Endothelial cell of umbilical vein (primary cell): Measurements from ENCODE around the gene ETV1. TPM values are rescaled to one million over a fixed set of nuclear protein-coding genes. Genes with fewer than 3 reads are reported as not detected.

Experiments
- BruUV-seq: library from RNA; stranded (reverse); fragments of 400-500 nt; replicated peaks from 2 replicates; lab custom pipeline; 2021; lab: Mats Ljungman, UMichigan
- CTCF ChIA-PET: fragments of 300-600, 350-600 bp; sonication (Branson Sonifier 250); formaldehyde crosslinking; loops from one replicate; lab custom pipeline; 2021; ENCODE audit warnings: antibody characterized with exemption, inconsistent platforms; lab: Charles Lee
- POLR2A ChIA-PET: fragments of 300-600, 350-600 bp; sonication (Branson Sonifier 250); formaldehyde crosslinking; loops from one replicate; lab custom pipeline; 2021; ENCODE audit warnings: antibody characterized with exemption, inconsistent platforms; lab: Charles Lee
- DNase-seq: peaks from one replicate; pipeline ENCODE4 v3.0.0-alpha.2; 2011; ENCODE audit warnings: low read depth, low spot score
- FAIRE-seq: peaks from 2 replicates; lab custom pipeline; 2011; peaks lifted over from hg19 to GRCh38; lab: Jason Lieb, UNC
- H2AFZ ChIP-seq: 2 replicates; pipeline ENCODE4 v1.6.0; 2012; ENCODE audit warnings: low read depth, low read length, control low read depth, inconsistent platforms
- H3K27ac ChIP-seq: 2 replicates; pipeline ENCODE4 v1.5.1; 2011; ENCODE audit warnings: low read depth, mild to moderate bottlenecking, control low read depth, low read length, moderate library complexity; ENCODE audit not compliant: insufficient read depth
- H3K27me3 ChIP-seq, 2 experiments: 2 replicates each; pipeline versions ENCODE4 v1.6.0 to v1.6.1; 2011; ENCODE audit warnings: low read length in 2 of 2, mixed read lengths in 1 of 2; ENCODE audit not compliant: control insufficient read depth in 2 of 2, insufficient read depth in 2 of 2
- H3K36me3 ChIP-seq, 2 experiments: 2 replicates in 1 of 2; 3 replicates in 1 of 2; pipeline ENCODE4 v1.5.1; 2011; ENCODE audit warnings: low read length in 2 of 2, mild to moderate bottlenecking in 1 of 2, moderate library complexity in 1 of 2; ENCODE audit not compliant: control insufficient read depth in 2 of 2, insufficient read depth in 2 of 2; ENCODE audit errors: extremely low read depth in 1 of 2
- H3K4me1 ChIP-seq: 3 replicates; pipeline ENCODE4 v1.5.1; 2011; ENCODE audit warnings: mild to moderate bottlenecking, low read length; ENCODE audit not compliant: control insufficient read depth, insufficient read depth; ENCODE audit errors: extremely low read depth
- H3K4me2 ChIP-seq: 2 replicates; pipeline ENCODE4 v1.6.1; 2011; ENCODE audit warnings: low read length, control low read depth, mixed read lengths; ENCODE audit not compliant: insufficient read depth
- H3K4me3 ChIP-seq, 3 experiments: fragments of 200-600 bp in 1 of 3; sonication (generic), shearing (Covaris generic) in 1 of 3; replicated peaks in 1 of 3; 2 replicates each; pipeline ENCODE4 v1.5.1; 2011 to 2016; ENCODE audit warnings: control low read depth in 3 of 3, low read length in 3 of 3, mild to moderate bottlenecking in 2 of 3, inconsistent platforms in 1 of 3, low read depth in 1 of 3, moderate library complexity in 1 of 3; ENCODE audit not compliant: insufficient read depth in 1 of 3
- H3K79me2 ChIP-seq: 2 replicates; pipeline ENCODE4 v1.6.0; 2012; ENCODE audit warnings: low read length, inconsistent platforms; ENCODE audit not compliant: control insufficient read depth, insufficient read depth
- H3K9ac ChIP-seq: replicated peaks from 2 replicates; pipeline ENCODE3; 2011; ENCODE audit warnings: low read length, control low read depth; ENCODE audit not compliant: insufficient read depth; ENCODE audit errors: extremely low read depth
- H3K9me1 ChIP-seq: replicated peaks from 3 replicates; pipeline ENCODE4 v1.6.0; 2011; ENCODE audit warnings: mild to moderate bottlenecking, low read length; ENCODE audit not compliant: control insufficient read depth, insufficient read depth; ENCODE audit errors: extremely low read depth
- H3K9me3 ChIP-seq: replicated peaks from 2 replicates; pipeline ENCODE4 v1.5.1; 2012; ENCODE audit warnings: low read length, inconsistent platforms; ENCODE audit not compliant: control insufficient read depth, insufficient read depth
- H4K20me1 ChIP-seq: replicated peaks from 2 replicates; pipeline ENCODE3; 2011; ENCODE audit warnings: mild to moderate bottlenecking, low read length; ENCODE audit not compliant: control insufficient read depth, insufficient read depth; ENCODE audit errors: extremely low read depth
- EZH2 ChIP-seq: IDR thresholded peaks from 2 replicates; pipeline ENCODE4 v1.6.1; 2012; ENCODE audit warnings: borderline replicate concordance, low read depth, mild to moderate bottlenecking, moderate library complexity, low read length, inconsistent platforms; ENCODE audit not compliant: severe bottlenecking
- FOS ChIP-seq: IDR thresholded peaks from 2 replicates; pipeline ENCODE4 v1.6.1; 2011; ENCODE audit warnings: mild to moderate bottlenecking, low read length, moderate library complexity, borderline replicate concordance; ENCODE audit not compliant: insufficient read depth
- GATA2 ChIP-seq: IDR thresholded peaks from 2 replicates; pipeline ENCODE4 v1.7.0; 2011; ENCODE audit warnings: low read depth, mild to moderate bottlenecking, moderate library complexity, mixed read lengths, low read length; ENCODE audit not compliant: insufficient read length, insufficient read depth
- JUN ChIP-seq: IDR thresholded peaks from 2 replicates; pipeline ENCODE4 v1.6.1; 2011; ENCODE audit warnings: borderline replicate concordance, low read depth; ENCODE audit not compliant: insufficient read length, insufficient read depth
- MYC ChIP-seq: IDR thresholded peaks from one replicate; pipeline ENCODE4 v1.6.1; 2011; ENCODE audit warnings: mild to moderate bottlenecking, low read depth, low read length
- POLR2A ChIP-seq: IDR thresholded peaks from 2 replicates; pipeline ENCODE4 v1.6.1; 2012; ENCODE audit warnings: low read depth, mild to moderate bottlenecking, control low read depth, low read length
- POLR2AphosphoS5 ChIP-seq: IDR thresholded peaks from 2 replicates; pipeline ENCODE4 v1.6.1; 2012; ENCODE audit warnings: low read depth, mild to moderate bottlenecking, control low read depth, low read length, moderate library complexity; ENCODE audit not compliant: insufficient read depth
- dilution Hi-C: fragments of 300-500 bp; cut with MboI; formaldehyde crosslinking; loops from one replicate; pipeline ENCODE4 v1.15.0; 2019; ENCODE audit warnings: low sequenced_read_pairs; ENCODE audit not compliant: extremely low pct_ligation_motif_present
- intact Hi-C: fragments of 100-400 bp; cut with micrococcal nuclease; formaldehyde crosslinking; loops from one replicate; pipeline ENCODE4 v1.10.0; 2022
- polyA plus RNA-seq, 4 experiments: library from polyadenylated mRNA; depleted of rRNA in 3 of 4; stranded (reverse) in 3 of 4; unstranded in 1 of 4; fragments of >200 nt; gene quantifications; 2 replicates each; pipeline versions ENCODE4 v1.2.1 to v1.2.3, GENCODE V29; 2011 to 2012; ENCODE audit warnings: missing spikeins in 1 of 4
- total RNA-seq: library from RNA; stranded (reverse); gene quantifications from 2 replicates; pipeline ENCODE4 v1.2.3, GENCODE V29; 2021
- TF ChIP-seq, protein P1 (sequence below), 2 donors: IDR thresholded peaks; 1 replicate in 1 of 2; 2 replicates in 1 of 2; pipeline ENCODE4 v1.5.1; 2011; ENCODE audit warnings: low read length in 2 of 2, mild to moderate bottlenecking in 2 of 2, moderate library complexity in 2 of 2, control low read depth in 1 of 2, inconsistent platforms in 1 of 2, low read depth in 1 of 2; ENCODE audit not compliant: insufficient read depth in 1 of 2; ENCODE audit errors: extremely low read depth in 1 of 2
- TF ChIP-seq, protein P2 (sequence below): IDR thresholded peaks from 2 replicates; pipeline ENCODE4 v1.6.1; 2011; ENCODE audit not compliant: insufficient read depth, insufficient read length

ETV1 gene
- total and polyA plus RNA-seq, 2 donors (not counting 3 experiments of a cell fraction or from before 2014, with no cell fraction given): 8.4 to 16.6 TPM

DNA sequence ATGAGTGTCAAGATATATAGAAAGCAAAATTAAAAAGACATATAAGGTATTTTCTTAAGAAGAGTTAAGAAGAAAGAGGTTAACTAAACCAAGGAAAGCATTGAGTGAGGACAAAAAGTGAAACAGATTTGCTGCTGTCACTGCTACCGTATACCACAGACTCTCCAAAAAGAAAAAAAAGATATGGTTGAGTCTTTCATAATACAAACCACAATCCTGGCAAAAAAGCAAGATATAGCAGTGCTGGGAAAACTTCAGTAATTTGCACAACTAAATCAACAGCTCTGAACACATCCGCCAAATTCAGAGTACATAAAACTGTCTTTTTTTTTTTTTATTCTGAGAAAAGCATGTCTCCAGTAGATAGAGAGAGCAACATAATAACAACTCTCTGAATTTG is 114.7 kb downstream of the ETV1 start:
- no peak overlapping the region for H3K9ac ChIP-seq
- no peak overlapping the region for H3K4me2 ChIP-seq
- CTCF ChIA-PET: no interaction called here
- no peak overlapping the region for H3K27ac ChIP-seq
- H3K36me3 ChIP-seq: no peaks in the 10 kb centered on the region
- FAIRE-seq (no peak), DNase-seq (no peak)
- dilution Hi-C loops (no loop called here), intact Hi-C loops (no loop called here)
- no TSS peak for BruUV-seq
- no peak for TF ChIP-seq POLR2AphosphoS5
- TF ChIP-seq, protein P1, sequence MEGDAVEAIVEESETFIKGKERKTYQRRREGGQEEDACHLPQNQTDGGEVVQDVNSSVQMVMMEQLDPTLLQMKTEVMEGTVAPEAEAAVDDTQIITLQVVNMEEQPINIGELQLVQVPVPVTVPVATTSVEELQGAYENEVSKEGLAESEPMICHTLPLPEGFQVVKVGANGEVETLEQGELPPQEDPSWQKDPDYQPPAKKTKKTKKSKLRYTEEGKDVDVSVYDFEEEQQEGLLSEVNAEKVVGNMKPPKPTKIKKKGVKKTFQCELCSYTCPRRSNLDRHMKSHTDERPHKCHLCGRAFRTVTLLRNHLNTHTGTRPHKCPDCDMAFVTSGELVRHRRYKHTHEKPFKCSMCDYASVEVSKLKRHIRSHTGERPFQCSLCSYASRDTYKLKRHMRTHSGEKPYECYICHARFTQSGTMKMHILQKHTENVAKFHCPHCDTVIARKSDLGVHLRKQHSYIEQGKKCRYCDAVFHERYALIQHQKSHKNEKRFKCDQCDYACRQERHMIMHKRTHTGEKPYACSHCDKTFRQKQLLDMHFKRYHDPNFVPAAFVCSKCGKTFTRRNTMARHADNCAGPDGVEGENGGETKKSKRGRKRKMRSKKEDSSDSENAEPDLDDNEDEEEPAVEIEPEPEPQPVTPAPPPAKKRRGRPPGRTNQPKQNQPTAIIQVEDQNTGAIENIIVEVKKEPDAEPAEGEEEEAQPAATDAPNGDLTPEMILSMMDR (IDR thresholded peaks at IDR 0.05; ENCODE audit: extremely low read depth in 1 of 2, insufficient read depth in 1 of 2, low read depth in 1 of 2, low read length in 2 of 2): no peak
- TF ChIP-seq FOS: no peak
- no peak overlapping the region for H2AFZ ChIP-seq
- POLR2A ChIA-PET: no interaction called here
- no peaks in the 10 kb centered on the region for H4K20me1 ChIP-seq
- no peak overlapping the region for H3K4me3 ChIP-seq
- no peaks in the 10 kb centered on the region for H3K27me3 ChIP-seq
- H3K4me1 ChIP-seq: no peaks in the 10 kb centered on the region
- H3K79me2 ChIP-seq: no peaks in the 10 kb centered on the region
- H3K9me1 ChIP-seq: no peaks in the 10 kb centered on the region
- no peaks in the 10 kb centered on the region for H3K9me3 ChIP-seq

DNA sequence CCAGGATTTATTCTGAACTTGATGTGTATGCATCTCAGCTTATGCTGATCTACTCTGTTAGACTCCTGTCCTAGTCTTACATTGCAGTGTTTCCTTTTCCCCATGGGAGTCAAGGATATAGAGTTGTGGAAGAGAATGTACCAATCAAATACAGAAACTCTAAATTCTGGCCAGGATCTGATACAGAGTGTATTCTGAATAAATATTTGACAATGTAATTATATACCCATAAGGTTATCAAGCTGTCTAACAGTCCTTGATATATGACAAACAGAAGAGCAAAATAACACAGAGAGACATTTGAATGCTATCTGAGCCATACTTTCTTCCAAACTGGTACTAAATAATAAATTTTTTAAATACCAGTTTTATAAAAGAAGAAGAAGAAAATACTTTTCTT is 116.8 kb downstream of the ETV1 start:
- no peak overlapping the region for H2AFZ ChIP-seq

More for the DNA sequence above, 116.8 kb downstream of the ETV1 start:
- intact Hi-C loops: no loop called here
- BruUV-seq: no TSS peak
- no peak overlapping the region for H3K4me3 ChIP-seq
- no peaks in the 10 kb centered on the region for H3K27me3 ChIP-seq
- no peak overlapping the region for H3K27ac ChIP-seq
- H3K9me3 ChIP-seq: no peaks in the 10 kb centered on the region
- H4K20me1 ChIP-seq: no peaks in the 10 kb centered on the region
- no peaks in the 10 kb centered on the region for H3K36me3 ChIP-seq
- H3K9me1 ChIP-seq: no peaks in the 10 kb centered on the region
- dilution Hi-C loops: no loop called here
- no peak overlapping the region for H3K4me2 ChIP-seq
- H3K9ac ChIP-seq: no peak overlapping the region
- ChIA-PET CTCF (interaction anchor here (1.4 kb wide), 1 partner anchor 43 kb away, joined by 5 read pairs; no protein-coding TSS in a partner anchor), POLR2A (no interaction called here)
- no peak for TF ChIP-seq POLR2A
- no peak for TF ChIP-seq MYC
- no peak for TF ChIP-seq EZH2
- no peak for TF ChIP-seq JUN
- no peak for TF ChIP-seq GATA2
- TF ChIP-seq FOS: no peak
- TF ChIP-seq, protein P1 (IDR thresholded peaks at IDR 0.05; ENCODE audit: extremely low read depth in 1 of 2, insufficient read depth in 1 of 2, low read depth in 1 of 2, low read length in 2 of 2): no peak
- no peak for TF ChIP-seq POLR2AphosphoS5
- TF ChIP-seq, protein P2, sequence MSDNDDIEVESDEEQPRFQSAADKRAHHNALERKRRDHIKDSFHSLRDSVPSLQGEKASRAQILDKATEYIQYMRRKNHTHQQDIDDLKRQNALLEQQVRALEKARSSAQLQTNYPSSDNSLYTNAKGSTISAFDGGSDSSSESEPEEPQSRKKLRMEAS: no peak
- no peaks in the 10 kb centered on the region for H3K4me1 ChIP-seq
- DNase-seq (no peak), FAIRE-seq (no peak)
- H3K79me2 ChIP-seq: no peaks in the 10 kb centered on the region
